Measurements from ENCODE around the gene FRMPD4. TPM values are rescaled to one million over a fixed set of nuclear protein-coding genes. Genes with fewer than 3 reads are reported as not detected.

The FRMPD4 gene
- total RNA-seq, 1 experiment from 2014 or later: 1.4 TPM

DNA sequence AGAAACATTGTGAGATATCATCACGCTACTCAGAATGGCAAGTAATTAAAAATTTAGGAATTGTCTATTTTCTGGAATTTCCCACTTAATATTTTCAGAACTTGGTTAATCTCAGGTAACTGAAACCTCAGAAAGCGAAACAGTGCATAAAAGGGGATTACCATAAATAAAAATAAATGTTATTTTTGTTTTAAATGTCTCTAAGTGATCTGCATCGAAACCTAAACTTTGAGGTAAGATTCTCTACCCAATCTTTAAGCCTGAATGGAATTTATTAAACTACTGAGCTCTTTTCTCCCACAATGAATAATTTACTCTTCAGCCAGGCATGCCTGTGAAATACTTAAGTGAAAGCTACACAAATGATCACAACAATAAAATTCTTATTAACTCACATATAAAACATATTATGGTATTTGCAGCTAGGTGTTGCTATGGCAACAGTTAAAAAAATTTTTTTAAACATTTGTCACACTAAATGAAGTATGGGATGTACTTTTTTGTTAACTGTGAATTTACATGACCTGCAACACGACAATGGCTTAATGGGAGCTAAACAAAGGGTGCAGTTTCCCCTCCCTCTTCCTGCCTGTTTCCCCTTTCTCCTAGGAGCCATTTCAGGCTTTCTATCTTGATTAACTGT lies 432.7 kb downstream of the FRMPD4 start (continued):
- TF ChIP-seq JAZF1 (CRISPR knock-in tag; IDR thresholded peaks at IDR 0.05): no peak

DNA sequence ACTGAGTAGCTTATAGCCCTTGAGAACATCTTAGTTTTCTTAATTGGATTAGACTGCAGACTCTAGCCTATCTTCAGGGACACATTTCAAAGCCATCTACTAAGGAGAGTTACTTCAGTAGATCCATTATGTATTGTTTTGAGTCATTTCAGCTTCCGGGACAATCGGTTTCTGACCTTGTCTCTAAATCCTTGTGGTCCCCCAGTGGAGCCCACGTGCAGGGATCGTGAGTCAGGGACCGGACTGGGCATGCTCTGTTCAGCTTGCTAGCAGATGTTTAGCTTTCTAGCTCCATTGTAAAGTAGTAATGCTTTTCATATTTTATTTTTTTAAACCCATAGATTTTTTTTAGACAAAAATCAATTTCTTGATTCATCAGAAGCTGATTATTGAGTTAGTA lies 441.0 kb downstream of the FRMPD4 start:
- H3K27me3 Mint-ChIP-seq (ENCODE audit: low read depth): no peaks in the 10 kb centered on the region
- CTCF ChIA-PET: no interaction called here
- ATAC-seq (no peak), DNase-seq (ENCODE audit: low spot score) (no peak)
- H3K27ac Mint-ChIP-seq: no peak overlapping the region
- H3K36me3 Mint-ChIP-seq: no peaks in the 10 kb centered on the region
- POLR2A ChIA-PET: no interaction called here
- peaks cover 4% of the 10 kb centered on the region for H3K9me3 Mint-ChIP-seq
- no peak overlapping the region for H3K4me3 Mint-ChIP-seq
- H3K4me1 Mint-ChIP-seq: peaks cover 4% of the 10 kb centered on the region; the same call in 1 of the 2 replicates
- TF ChIP-seq, protein P1, sequence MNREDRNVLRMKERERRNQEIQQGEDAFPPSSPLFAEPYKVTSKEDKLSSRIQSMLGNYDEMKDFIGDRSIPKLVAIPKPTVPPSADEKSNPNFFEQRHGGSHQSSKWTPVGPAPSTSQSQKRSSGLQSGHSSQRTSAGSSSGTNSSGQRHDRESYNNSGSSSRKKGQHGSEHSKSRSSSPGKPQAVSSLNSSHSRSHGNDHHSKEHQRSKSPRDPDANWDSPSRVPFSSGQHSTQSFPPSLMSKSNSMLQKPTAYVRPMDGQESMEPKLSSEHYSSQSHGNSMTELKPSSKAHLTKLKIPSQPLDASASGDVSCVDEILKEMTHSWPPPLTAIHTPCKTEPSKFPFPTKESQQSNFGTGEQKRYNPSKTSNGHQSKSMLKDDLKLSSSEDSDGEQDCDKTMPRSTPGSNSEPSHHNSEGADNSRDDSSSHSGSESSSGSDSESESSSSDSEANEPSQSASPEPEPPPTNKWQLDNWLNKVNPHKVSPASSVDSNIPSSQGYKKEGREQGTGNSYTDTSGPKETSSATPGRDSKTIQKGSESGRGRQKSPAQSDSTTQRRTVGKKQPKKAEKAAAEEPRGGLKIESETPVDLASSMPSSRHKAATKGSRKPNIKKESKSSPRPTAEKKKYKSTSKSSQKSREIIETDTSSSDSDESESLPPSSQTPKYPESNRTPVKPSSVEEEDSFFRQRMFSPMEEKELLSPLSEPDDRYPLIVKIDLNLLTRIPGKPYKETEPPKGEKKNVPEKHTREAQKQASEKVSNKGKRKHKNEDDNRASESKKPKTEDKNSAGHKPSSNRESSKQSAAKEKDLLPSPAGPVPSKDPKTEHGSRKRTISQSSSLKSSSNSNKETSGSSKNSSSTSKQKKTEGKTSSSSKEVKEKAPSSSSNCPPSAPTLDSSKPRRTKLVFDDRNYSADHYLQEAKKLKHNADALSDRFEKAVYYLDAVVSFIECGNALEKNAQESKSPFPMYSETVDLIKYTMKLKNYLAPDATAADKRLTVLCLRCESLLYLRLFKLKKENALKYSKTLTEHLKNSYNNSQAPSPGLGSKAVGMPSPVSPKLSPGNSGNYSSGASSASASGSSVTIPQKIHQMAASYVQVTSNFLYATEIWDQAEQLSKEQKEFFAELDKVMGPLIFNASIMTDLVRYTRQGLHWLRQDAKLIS (CRISPR knock-in tag; IDR thresholded peaks at IDR 0.05; ENCODE audit: borderline replicate concordance): no peak
- TF ChIP-seq, protein P2, sequence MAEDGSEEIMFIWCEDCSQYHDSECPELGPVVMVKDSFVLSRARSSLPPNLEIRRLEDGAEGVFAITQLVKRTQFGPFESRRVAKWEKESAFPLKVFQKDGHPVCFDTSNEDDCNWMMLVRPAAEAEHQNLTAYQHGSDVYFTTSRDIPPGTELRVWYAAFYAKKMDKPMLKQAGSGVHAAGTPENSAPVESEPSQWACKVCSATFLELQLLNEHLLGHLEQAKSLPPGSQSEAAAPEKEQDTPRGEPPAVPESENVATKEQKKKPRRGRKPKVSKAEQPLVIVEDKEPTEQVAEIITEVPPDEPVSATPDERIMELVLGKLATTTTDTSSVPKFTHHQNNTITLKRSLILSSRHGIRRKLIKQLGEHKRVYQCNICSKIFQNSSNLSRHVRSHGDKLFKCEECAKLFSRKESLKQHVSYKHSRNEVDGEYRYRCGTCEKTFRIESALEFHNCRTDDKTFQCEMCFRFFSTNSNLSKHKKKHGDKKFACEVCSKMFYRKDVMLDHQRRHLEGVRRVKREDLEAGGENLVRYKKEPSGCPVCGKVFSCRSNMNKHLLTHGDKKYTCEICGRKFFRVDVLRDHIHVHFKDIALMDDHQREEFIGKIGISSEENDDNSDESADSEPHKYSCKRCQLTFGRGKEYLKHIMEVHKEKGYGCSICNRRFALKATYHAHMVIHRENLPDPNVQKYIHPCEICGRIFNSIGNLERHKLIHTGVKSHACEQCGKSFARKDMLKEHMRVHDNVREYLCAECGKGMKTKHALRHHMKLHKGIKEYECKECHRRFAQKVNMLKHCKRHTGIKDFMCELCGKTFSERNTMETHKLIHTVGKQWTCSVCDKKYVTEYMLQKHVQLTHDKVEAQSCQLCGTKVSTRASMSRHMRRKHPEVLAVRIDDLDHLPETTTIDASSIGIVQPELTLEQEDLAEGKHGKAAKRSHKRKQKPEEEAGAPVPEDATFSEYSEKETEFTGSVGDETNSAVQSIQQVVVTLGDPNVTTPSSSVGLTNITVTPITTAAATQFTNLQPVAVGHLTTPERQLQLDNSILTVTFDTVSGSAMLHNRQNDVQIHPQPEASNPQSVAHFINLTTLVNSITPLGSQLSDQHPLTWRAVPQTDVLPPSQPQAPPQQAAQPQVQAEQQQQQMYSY (CRISPR knock-in tag; IDR thresholded peaks at IDR 0.05): no peak
- TF ChIP-seq, protein P3, sequence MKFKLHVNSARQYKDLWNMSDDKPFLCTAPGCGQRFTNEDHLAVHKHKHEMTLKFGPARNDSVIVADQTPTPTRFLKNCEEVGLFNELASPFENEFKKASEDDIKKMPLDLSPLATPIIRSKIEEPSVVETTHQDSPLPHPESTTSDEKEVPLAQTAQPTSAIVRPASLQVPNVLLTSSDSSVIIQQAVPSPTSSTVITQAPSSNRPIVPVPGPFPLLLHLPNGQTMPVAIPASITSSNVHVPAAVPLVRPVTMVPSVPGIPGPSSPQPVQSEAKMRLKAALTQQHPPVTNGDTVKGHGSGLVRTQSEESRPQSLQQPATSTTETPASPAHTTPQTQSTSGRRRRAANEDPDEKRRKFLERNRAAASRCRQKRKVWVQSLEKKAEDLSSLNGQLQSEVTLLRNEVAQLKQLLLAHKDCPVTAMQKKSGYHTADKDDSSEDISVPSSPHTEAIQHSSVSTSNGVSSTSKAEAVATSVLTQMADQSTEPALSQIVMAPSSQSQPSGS (CRISPR knock-in tag; IDR thresholded peaks at IDR 0.05; ENCODE audit: borderline replicate concordance, low read depth): no peak
- TF ChIP-seq GABPB1 (CRISPR knock-in tag; IDR thresholded peaks at IDR 0.05) (no peak), NR2C2 (CRISPR knock-in tag; IDR thresholded peaks at IDR 0.05) (no peak), CREM (CRISPR knock-in tag; IDR thresholded peaks at IDR 0.05) (no peak), ZNF671 (CRISPR knock-in tag; IDR thresholded peaks at IDR 0.05) (no peak), ELF4 (CRISPR knock-in tag; IDR thresholded peaks at IDR 0.05; ENCODE audit: low read depth) (no peak), ZNF423 (CRISPR knock-in tag; IDR thresholded peaks at IDR 0.05) (no peak)
- TF ChIP-seq, protein P4, sequence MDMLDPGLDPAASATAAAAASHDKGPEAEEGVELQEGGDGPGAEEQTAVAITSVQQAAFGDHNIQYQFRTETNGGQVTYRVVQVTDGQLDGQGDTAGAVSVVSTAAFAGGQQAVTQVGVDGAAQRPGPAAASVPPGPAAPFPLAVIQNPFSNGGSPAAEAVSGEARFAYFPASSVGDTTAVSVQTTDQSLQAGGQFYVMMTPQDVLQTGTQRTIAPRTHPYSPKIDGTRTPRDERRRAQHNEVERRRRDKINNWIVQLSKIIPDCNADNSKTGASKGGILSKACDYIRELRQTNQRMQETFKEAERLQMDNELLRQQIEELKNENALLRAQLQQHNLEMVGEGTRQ (CRISPR knock-in tag; IDR thresholded peaks at IDR 0.05): no peak
- TF ChIP-seq, protein P5, sequence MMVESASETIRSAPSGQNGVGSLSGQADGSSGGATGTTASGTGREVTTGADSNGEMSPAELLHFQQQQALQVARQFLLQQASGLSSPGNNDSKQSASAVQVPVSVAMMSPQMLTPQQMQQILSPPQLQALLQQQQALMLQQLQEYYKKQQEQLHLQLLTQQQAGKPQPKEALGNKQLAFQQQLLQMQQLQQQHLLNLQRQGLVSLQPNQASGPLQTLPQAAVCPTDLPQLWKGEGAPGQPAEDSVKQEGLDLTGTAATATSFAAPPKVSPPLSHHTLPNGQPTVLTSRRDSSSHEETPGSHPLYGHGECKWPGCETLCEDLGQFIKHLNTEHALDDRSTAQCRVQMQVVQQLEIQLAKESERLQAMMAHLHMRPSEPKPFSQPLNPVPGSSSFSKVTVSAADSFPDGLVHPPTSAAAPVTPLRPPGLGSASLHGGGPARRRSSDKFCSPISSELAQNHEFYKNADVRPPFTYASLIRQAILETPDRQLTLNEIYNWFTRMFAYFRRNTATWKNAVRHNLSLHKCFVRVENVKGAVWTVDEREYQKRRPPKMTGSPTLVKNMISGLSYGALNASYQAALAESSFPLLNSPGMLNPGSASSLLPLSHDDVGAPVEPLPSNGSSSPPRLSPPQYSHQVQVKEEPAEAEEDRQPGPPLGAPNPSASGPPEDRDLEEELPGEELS (CRISPR knock-in tag; IDR thresholded peaks at IDR 0.05): no peak
- TF ChIP-seq, protein P6, sequence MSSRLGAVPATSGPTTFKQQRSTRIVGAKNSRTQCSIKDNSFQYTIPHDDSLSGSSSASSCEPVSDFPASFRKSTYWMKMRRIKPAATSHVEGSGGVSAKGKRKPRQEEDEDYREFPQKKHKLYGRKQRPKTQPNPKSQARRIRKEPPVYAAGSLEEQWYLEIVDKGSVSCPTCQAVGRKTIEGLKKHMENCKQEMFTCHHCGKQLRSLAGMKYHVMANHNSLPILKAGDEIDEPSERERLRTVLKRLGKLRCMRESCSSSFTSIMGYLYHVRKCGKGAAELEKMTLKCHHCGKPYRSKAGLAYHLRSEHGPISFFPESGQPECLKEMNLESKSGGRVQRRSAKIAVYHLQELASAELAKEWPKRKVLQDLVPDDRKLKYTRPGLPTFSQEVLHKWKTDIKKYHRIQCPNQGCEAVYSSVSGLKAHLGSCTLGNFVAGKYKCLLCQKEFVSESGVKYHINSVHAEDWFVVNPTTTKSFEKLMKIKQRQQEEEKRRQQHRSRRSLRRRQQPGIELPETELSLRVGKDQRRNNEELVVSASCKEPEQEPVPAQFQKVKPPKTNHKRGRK (CRISPR knock-in tag; IDR thresholded peaks at IDR 0.05; ENCODE audit: borderline replicate concordance): no peak
- TF ChIP-seq, protein P7, sequence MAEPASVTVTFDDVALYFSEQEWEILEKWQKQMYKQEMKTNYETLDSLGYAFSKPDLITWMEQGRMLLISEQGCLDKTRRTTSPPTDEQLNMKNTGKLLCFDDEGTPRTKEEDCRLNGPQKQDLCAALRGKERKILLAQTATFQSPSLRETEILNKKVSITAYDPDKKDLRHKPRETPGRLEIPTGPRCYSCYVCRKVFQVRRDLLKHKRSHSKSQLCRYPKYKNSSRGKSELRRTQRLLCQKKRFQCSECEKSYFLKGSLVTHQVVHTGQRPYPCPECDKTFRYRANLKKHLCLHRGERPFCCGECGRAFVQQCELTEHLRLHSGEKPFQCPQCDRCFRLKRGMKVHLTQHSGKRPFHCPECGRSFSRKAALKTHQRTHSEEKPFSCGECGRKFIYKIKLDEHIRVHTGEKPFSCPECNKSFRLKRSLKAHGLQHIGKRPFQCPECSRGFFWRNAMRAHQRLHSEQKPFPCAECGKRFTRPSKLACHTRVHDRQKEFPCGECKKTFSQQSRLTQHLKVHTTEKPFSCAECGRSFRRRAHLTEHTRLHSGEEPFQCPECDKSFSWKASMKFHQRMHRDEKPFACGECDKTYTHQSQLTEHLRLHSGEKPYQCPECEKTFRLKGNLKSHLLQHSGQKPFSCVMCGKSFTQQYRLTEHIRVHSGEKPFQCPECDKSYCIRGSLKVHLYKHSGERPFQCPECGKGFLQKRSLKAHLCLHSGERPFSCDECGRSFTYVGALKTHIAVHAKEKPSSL (CRISPR knock-in tag; conservative IDR thresholded peaks at IDR 0.05): no peak
- TF ChIP-seq, protein P8, sequence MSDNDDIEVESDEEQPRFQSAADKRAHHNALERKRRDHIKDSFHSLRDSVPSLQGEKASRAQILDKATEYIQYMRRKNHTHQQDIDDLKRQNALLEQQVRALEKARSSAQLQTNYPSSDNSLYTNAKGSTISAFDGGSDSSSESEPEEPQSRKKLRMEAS (CRISPR knock-in tag; IDR thresholded peaks at IDR 0.05): no peak

Data from WTC11 (cell line).